ENCODE results near the gene CSPG5.

CSPG5 gene

GRCh38 chr3:47583320-47584075 is 4.8 kb upstream of the CSPG5 start:
- no peak for DNase-seq

- DNase-seq = no peak
These were observed 3.2 kb upstream of the CSPG5 start for GRCh38 chr3:47581835-47582234.

- no peak for DNase-seq
These were observed 2.8 kb upstream of the CSPG5 start for GRCh38 chr3:47581422-47581821.

- no peak for DNase-seq
These were observed 1.8 kb upstream of the CSPG5 start for GRCh38 chr3:47580481-47580880.

- DNase-seq = no peak
These were observed 1.2 kb upstream of the CSPG5 start for GRCh38 chr3:47579875-47580274.

- no peak for DNase-seq
These were observed 489 bp downstream of the CSPG5 start for GRCh38 chr3:47578119-47578632.

GRCh38 chr3:47577583-47578118 is 1.0 kb downstream of the CSPG5 start:
- DNase-seq = no peak

GRCh38 chr3:47573190-47574172 is 5.2 kb downstream of the CSPG5 start:
- DNase-seq = no peak

- no peak for DNase-seq
These were observed 7.1 kb downstream of the CSPG5 start for GRCh38 chr3:47571391-47572175.

- no peak for DNase-seq
These were observed 9.8 kb downstream of the CSPG5 start for GRCh38 chr3:47568901-47569300.

- no peak for DNase-seq
These were observed 11.5 kb downstream of the CSPG5 start for GRCh38 chr3:47567149-47567548.

- no peak for DNase-seq
These were observed 12.0 kb downstream of the CSPG5 start for GRCh38 chr3:47566667-47567066.

- DNase-seq = no peak
These were observed 12.7 kb downstream of the CSPG5 start for GRCh38 chr3:47565734-47566550.

GRCh38 chr3:47556351-47556750 is 22.3 kb downstream of the CSPG5 start:
- DNase-seq = no peak

GRCh38 chr3:47554335-47554734 is 24.3 kb downstream of the CSPG5 start:
- no peak for DNase-seq

- no peak for DNase-seq
These were observed 25.3 kb downstream of the CSPG5 start for GRCh38 chr3:47553407-47553806.

GRCh38 chr3:47542471-47543173 is 36.0 kb downstream of the CSPG5 start:
- DNase-seq = no peak

GRCh38 chr3:47541583-47542108 is 37.0 kb downstream of the CSPG5 start:
- no peak for DNase-seq

GRCh38 chr3:47540281-47540680 is 38.4 kb downstream of the CSPG5 start:
- no peak for DNase-seq

GRCh38 chr3:47536967-47537366 is 41.7 kb downstream of the CSPG5 start:
- DNase-seq = no peak
